Measurements from ENCODE around the gene SHROOM3.
"Not testable (repeated sequence)": the region's sequence is repeated elsewhere in the genome, so short reads cannot be mapped to it uniquely, and the experiment has no call there.

The SHROOM3 gene

DNA sequence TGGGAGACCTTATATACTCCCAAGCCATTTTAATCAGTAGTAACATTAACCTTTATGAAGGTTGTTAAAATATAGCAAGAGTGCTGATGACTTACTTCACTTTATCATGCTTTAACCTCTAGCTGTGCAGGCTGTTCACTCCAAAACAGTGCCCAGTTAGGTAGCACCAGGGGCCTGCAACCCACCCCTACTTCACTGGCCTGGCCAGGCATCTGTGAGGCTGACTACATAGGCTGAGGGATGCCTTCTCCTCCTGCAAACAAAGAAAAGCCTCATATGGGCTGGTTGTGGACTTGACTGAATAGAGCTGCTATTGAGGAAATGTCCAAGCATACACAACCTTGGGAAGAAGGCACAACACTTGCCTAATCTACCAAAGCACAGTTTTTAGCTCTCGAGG, 172.8 kb downstream of the SHROOM3 start:
- no peak for DNase-seq
- Mint-ChIP-seq H3K9me3 (no peaks in the 10 kb centered on the region), H3K4me1 (no peaks in the 10 kb centered on the region), H3K36me3 (ENCODE audit: low read depth) (no peaks in the 10 kb centered on the region), H3K4me3 (no peak overlapping the region), H3K27ac (no peak overlapping the region), H3K27me3 (peaks cover 6% of the 10 kb centered on the region)
- peak; percentile 28 for ATAC-seq

DNA sequence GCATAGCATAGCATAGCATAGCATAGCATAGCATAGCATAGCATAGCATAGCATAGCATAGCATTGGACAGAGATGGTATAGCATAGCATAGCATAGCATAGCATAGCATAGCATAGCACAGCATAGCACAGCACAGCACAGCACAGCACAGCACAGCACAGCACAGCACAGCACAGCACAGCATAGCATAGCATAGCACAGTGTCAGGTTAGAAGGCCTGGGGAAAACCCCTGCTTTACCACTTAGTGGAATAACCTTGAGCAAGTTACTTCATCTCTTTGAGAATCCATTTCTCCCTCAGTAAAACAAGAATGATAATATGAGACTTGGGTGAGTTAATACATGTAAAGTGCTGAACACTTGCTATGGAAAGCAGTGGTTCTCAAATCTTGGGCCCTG, 173.5 kb downstream of the SHROOM3 start:
- H3K9me3 Mint-ChIP-seq; H3K4me1 Mint-ChIP-seq; H3K36me3 Mint-ChIP-seq (ENCODE audit: low read depth); DNase-seq; H3K27me3 Mint-ChIP-seq; H3K4me3 Mint-ChIP-seq; H3K27ac Mint-ChIP-seq: not testable (repeated sequence)
- ATAC-seq: peak; percentile 71

DNA sequence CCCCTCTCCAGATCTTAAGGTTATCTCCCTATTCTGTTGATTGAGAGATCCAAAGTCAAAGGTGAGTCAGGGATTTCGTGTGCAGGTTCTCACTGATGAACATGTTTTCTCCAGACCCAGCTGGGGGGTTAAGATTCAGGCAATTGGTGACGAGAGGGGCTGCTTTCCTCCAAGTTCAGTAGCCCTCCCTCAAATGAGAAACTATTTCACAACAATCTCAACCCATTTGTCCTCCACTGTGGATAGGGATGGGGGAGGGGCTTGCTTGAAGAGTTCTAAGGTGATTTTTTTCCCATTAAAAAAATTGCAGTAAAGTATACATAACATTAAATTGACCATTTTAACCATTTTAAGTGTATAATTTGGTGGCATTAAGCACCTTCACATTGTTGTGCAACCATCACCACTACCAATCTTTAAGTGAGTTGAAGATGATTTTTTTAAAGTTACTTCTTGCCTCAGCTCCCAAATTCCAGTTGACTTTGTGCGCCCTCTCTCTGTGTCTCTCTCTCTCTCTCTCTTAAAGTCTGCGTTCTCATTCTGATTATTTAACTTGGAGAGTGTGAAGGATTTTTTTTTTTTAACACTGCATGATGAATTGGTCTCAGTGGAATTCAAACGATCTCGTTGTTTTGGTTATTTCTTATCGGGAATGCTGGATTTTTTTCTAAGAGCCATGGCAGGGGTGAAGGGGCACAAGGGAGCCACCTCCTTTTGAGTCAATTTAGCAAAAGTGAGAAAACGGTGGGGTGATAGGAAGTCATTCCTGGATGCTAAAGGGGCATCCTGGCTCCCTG, 175.9 kb downstream of the SHROOM3 start:
- Mint-ChIP-seq H3K36me3 (ENCODE audit: low read depth) (no peaks in the 10 kb centered on the region), H3K9me3 (no peaks in the 10 kb centered on the region), H3K4me1 (no peaks in the 10 kb centered on the region), H3K27ac (no peak overlapping the region), H3K4me3 (no peak overlapping the region), H3K27me3 (peaks cover 2% of the 10 kb centered on the region)
- ATAC-seq (no peak), DNase-seq (no peak)

DNA sequence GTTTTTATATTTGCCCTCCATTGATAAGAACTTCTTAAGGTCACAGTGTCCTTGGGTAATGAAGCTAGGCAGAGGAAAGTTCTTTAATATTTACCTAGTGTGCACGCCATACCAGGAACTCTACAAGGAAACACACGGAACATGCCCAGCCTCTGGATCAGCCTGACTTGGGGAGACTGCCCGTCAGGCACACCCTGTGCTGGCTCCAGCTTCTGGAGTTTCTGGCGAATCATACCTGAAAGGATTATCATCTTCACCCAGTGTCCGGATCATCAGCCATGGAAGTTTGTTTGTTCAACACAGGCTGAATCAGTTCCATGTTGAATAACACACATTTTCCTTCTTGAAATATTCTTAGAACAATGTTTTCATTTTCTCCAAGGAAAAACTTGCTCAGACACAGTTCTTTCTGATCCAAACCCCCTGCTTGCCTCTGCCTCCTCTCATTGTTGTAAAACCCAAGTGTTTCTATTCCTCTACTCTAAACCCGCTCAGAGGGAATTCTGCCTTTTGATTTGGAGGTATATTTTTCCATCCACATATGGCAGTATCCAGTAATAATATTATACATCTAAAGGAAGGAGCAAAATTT, 176.7 kb downstream of the SHROOM3 start:
- ATAC-seq (no peak), DNase-seq (no peak)
- H3K27ac Mint-ChIP-seq: no peak overlapping the region
- H3K4me3 Mint-ChIP-seq: no peak overlapping the region
- H3K4me1 Mint-ChIP-seq: no peaks in the 10 kb centered on the region
- H3K27me3 Mint-ChIP-seq: peaks cover 2% of the 10 kb centered on the region
- no peaks in the 10 kb centered on the region for H3K9me3 Mint-ChIP-seq
- H3K36me3 Mint-ChIP-seq (ENCODE audit: low read depth): no peaks in the 10 kb centered on the region

DNA sequence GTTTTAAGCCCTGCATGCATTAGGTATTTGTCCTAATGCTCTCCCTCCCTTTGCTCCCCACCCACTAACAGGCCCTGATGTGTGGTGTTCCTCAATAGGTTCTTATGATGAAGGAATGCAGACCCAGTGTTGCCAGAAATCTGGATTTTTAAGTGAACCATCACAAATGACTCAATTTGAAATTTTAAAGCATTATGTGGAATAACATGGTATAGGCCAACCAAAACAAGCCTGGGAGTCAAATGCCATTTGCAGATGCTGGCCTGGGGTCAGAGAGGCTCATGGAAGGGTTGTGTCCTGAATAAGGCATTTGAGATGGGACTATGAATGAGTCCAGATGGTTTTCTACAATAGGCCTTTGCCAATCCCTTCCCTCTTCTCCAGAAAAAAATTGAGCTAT, 179.6 kb downstream of the SHROOM3 start:
- ATAC-seq: no peak
- no peak overlapping the region for H3K27ac Mint-ChIP-seq
- peaks cover 5% of the 10 kb centered on the region for H3K27me3 Mint-ChIP-seq
- no peaks in the 10 kb centered on the region for H3K4me1 Mint-ChIP-seq
- DNase-seq: no peak
- H3K9me3 Mint-ChIP-seq: no peaks in the 10 kb centered on the region
- H3K4me3 Mint-ChIP-seq: no peak overlapping the region
- H3K36me3 Mint-ChIP-seq (ENCODE audit: low read depth): no peaks in the 10 kb centered on the region

DNA sequence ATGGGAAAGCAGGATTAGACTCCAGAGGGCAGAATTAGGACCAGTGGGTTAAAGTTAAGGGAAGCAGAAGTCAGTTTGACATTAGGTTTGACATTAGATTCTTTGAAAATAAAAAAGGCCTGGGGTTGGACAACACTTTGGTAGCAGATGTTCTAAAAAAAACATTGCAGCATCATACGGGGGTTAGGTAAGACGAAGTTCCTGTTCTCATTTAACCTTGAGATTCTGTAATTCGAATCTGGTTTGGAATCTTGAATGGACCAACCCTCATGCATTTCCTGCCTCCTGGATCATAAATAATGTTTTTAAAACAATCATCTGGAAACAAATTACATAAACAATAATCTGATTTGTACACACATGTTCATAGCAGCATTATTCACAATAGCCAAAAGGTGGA, 181.0 kb downstream of the SHROOM3 start:
- H3K4me1 Mint-ChIP-seq: no peaks in the 10 kb centered on the region
- H3K4me3 Mint-ChIP-seq: no peak overlapping the region
- DNase-seq: no peak
- no peaks in the 10 kb centered on the region for H3K36me3 Mint-ChIP-seq (ENCODE audit: low read depth)
- peaks cover 6% of the 10 kb centered on the region for H3K27me3 Mint-ChIP-seq
- ATAC-seq: no peak
- no peak overlapping the region for H3K27ac Mint-ChIP-seq
- H3K9me3 Mint-ChIP-seq: no peaks in the 10 kb centered on the region

DNA sequence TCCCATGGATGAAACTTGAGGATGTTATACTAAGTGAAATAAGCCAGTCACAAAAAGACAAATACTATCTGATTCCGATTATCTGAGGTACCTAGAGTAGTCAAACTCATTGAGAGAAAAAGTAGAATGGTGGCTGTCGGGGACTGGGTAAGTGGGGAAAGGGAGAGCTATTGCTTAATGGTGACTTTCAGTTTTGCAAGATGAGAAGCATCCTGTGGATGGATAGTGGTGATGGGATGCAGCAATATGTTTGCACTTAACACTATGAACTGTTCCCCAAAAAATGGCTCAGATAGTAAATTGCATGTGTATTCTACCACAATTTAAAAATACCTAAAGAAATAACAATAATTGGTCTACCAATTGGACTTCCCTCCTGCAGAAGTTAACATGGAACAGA, 181.5 kb downstream of the SHROOM3 start:
- Mint-ChIP-seq H3K36me3 (ENCODE audit: low read depth) (no peaks in the 10 kb centered on the region), H3K4me3 (no peak overlapping the region), H3K27me3 (peaks cover 4% of the 10 kb centered on the region), H3K9me3 (no peaks in the 10 kb centered on the region), H3K4me1 (no peaks in the 10 kb centered on the region), H3K27ac (no peak overlapping the region)
- ATAC-seq: no peak
- DNase-seq: no peak

DNA sequence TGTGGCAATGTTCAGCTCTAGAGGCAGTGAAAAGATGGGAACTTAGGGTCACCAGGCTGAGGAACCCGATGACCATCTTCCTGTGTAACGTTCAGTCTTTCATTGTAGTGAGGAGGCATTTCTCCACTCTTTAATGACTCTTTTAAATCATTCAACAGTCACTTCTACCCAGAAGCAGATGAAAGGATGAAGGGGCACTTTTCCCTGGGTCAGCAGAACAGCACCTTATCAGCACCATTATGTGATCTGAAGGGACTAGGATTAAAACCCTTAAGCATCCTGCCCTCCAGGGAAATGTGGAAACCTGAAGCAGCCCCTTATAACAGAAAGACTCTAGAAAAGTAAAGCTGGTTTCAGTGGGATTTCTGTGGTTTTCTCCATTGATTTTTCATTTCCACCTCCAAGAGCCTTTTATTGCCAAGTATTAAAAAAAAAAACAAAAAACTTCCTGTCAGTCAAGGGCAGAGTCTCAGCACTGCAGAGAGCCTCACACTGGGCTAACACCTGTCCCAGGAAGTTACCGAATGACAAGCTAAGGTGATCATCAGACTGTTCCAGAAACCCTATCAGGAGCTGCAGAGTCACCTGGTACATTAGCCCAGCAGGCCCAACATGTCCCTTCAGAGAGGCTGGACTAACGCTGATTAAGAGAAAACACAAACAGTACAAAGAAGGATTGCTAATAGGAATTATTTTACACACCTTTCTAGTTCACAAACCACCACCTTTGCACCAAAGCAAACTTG, 185.9 kb downstream of the SHROOM3 start:
- H3K4me3 Mint-ChIP-seq: no peak overlapping the region
- H3K27me3 Mint-ChIP-seq: peaks cover 10% of the 10 kb centered on the region
- no peaks in the 10 kb centered on the region for H3K4me1 Mint-ChIP-seq
- DNase-seq (no peak), ATAC-seq (no peak)
- no peaks in the 10 kb centered on the region for H3K36me3 Mint-ChIP-seq (ENCODE audit: low read depth)
- H3K27ac Mint-ChIP-seq: no peak overlapping the region
- no peaks in the 10 kb centered on the region for H3K9me3 Mint-ChIP-seq

DNA sequence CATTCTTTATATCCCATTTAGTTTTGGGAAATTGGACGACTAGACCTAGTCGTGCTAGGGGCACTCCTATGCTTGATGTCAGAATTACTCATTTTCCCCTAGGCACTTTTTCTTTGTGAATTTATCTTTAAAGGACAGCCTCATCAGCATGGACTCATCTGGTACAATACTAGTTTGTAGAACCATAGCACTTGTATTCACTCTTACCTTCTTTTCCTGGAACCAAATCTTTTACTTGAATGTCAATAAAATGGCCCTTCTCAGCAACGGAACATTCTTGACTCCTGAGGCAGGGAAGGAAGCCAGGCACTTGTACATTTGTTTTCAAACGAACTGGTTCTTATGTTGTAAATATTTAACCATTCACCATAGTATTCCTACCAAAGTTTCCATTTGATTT, 187.1 kb downstream of the SHROOM3 start:
- ATAC-seq (no peak), DNase-seq (no peak)
- Mint-ChIP-seq H3K27ac (no peak overlapping the region), H3K4me1 (no peaks in the 10 kb centered on the region), H3K4me3 (no peak overlapping the region), H3K27me3 (peaks cover 10% of the 10 kb centered on the region), H3K36me3 (ENCODE audit: low read depth) (no peaks in the 10 kb centered on the region), H3K9me3 (no peaks in the 10 kb centered on the region)

DNA sequence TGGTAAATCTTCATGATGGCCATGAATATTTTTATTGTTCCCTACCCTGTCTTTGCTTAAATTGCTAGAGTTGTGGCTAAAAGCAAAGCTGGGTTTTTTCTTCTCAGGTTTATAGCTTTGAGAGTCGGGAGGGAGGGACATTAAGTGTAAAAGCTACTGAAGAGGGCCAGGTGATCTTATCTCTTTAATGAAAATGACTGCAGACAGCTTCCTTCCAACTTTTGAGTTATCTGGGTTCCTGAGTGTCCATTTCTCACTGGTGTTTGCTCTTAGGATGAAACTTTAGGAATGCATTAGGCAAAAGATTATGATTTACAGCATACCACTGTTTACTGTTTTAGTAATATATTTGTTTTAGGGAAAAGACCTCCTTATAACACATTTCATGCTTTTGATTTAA, 187.7 kb downstream of the SHROOM3 start:
- no peak for ATAC-seq
- H3K4me3 Mint-ChIP-seq: no peak overlapping the region

DNA sequence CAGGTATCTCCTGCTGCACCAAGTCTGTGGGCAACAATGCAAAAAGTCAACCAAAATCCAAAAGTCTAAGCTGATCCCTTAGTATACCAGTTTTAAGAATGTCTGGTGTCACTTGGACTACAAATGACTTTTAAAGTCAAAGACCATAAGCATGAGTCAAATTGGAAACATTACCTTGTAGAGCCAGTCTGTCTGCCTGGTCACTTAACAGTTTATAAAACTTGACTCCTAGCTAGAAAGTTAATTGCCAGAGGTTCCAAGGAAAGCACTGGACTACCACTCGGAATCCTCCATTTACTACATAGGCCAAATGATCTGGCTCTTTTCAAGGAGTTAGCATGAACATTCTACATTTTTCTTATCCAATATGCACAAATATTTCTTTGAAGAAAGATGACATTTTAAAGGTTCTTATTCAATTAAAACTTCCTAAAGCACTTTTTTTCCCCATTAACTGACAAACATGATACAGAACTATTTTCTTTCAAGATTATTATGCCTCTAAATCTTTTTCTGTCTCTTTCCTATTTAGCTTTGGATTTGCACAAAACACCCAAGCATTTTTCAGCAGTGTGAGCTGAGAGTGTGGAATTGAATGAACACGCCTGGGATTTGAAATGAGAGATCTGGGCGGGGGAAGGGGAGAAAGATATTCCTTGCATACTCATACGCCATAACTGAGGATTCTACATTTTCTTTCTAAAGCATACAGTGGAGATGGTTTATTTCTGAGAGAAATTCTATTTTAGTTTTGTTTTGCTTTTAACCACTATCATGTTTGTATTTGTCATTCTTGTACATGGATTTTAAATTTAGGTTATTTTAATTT, 188.4 kb downstream of the SHROOM3 start:
- H3K27me3 Mint-ChIP-seq: peaks cover 10% of the 10 kb centered on the region
- ATAC-seq: no peak

More for the DNA sequence above, 187.7 kb downstream of the SHROOM3 start:
- Mint-ChIP-seq H3K27me3 (peaks cover 10% of the 10 kb centered on the region), H3K9me3 (no peaks in the 10 kb centered on the region), H3K27ac (no peak overlapping the region), H3K36me3 (ENCODE audit: low read depth) (no peaks in the 10 kb centered on the region), H3K4me1 (no peaks in the 10 kb centered on the region)
- DNase-seq: no peak

DNA sequence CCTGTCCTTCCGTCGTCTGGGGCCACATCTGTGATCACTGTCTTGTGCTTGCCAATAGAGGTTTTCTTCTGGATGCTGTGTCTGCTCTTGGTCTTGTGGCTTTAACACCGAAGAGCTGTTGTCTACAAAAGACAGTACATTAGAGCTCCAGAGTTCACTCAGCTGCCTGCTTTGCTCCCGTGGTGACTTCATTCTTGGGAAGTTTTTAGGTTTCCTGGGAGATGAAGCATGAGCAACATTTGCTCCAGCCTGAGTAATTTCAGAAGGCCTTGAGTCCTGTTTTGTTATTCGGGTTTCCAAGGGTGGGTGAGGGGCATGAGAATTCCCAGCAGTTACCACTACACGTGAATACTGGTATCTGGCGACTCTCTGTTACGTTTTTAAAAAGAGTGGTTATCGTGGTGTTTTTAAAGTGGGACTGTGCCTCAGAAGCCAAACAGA, 189.2 kb downstream of the SHROOM3 start:
- Mint-ChIP-seq H3K27ac (no peak overlapping the region), H3K4me3 (no peak overlapping the region), H3K4me1 (no peaks in the 10 kb centered on the region), H3K9me3 (no peaks in the 10 kb centered on the region), H3K27me3 (peaks cover 11% of the 10 kb centered on the region), H3K36me3 (ENCODE audit: low read depth) (no peaks in the 10 kb centered on the region)
- ATAC-seq: no peak
- DNase-seq: no peak

More for the DNA sequence above, 188.4 kb downstream of the SHROOM3 start:
- Mint-ChIP-seq H3K4me1 (no peaks in the 10 kb centered on the region), H3K36me3 (ENCODE audit: low read depth) (no peaks in the 10 kb centered on the region), H3K9me3 (no peaks in the 10 kb centered on the region), H3K27ac (no peak overlapping the region), H3K4me3 (no peak overlapping the region)
- no peak for DNase-seq

DNA sequence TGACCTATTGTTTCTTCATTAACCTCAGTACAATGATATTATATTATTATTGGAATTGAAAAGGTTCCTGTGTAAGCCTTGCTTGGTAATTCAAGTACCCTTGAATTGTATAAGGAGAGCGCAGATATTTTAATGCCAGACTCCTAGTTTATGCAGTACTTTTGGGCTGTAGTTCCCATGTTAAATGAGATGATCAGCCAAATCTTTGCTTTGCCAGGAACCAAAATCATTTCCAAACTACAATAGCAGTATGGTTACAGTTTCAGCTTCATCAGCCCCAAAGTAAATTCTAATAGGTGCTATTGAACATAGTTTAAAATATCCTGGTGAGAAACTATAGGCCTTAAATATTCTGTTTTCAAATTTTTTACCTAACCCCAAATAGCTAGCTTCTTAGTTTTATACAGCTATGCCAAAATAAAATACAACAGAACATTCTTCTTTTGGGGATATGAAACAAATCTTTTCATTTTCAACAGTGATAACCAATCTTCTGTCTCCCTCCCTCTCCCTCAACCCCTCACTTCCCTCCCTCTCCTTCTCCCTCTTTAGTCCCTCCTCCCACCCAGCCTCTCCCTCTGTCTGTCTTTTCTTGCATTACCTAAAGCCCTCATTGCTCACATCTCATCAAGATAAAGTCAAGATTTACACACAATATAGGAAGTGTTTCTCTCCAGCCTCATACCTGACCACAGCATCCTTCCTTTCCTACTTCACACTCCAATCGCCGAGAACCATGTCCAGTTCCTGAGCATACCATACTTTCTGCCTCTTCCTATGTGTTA, 190.1 kb downstream of the SHROOM3 start:
- H3K4me1 Mint-ChIP-seq: no peaks in the 10 kb centered on the region
- H3K9me3 Mint-ChIP-seq: no peaks in the 10 kb centered on the region
- H3K27me3 Mint-ChIP-seq: peaks cover 11% of the 10 kb centered on the region
- DNase-seq: no peak
- H3K27ac Mint-ChIP-seq: no peak overlapping the region
- no peak for ATAC-seq
- no peak overlapping the region for H3K4me3 Mint-ChIP-seq
- no peaks in the 10 kb centered on the region for H3K36me3 Mint-ChIP-seq (ENCODE audit: low read depth)
